Measurements from ENCODE around the gene AKT2.
A peak's percentile ranks its signal among the peaks of the same experiment; 100 is the strongest.

The AKT2 gene

DNA sequence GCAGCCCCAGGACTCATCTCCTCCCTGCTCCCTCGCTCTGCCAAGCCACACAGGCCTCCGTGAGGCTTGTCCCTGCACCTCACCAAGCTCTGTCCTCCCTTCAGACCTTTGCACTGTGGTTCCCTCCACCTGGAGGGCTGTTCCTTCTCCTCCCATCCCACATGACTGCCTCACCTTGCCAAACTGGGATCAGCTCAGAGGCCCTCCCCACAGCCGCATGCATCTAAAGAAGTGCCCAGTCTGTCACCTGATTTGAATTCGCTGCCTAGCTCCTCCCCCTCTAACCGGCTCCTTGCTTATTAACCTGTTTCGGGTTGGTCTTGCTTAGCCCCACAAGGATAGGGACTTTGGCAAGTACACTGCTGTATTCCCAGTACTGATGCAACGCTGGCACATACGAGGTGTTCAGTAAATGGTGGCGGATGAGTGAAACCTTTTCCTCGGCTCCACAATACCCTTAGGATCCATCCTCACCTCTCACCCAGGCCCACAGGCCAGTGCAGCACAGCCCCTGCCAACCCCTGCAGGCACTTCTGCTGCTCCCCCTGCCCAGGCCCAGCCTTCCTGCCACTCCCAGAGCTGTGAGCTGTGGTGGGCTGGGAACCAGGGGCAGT, 4.4 kb downstream of the AKT2 start:
- Histone ChIP-seq H3K9ac (ENCODE audit: low read length) (no peak overlapping the region), H3K27me3 (ENCODE audit: control insufficient read depth in 1 of 2, insufficient read depth in 2 of 2, low read length in 2 of 2) (no peaks in the 10 kb centered on the region), H3K4me3 (ENCODE audit: low read depth in 1 of 2, low read length in 2 of 2) (peak overlapping the region in 1 of 2 donors; percentile 37), H3K9me3 (ENCODE audit: low read length) (no peaks in the 10 kb centered on the region), H3K36me3 (ENCODE audit: insufficient read depth, low read length) (peaks cover 9% of the 10 kb centered on the region), H3K27ac (ENCODE audit: low read depth, low read length) (no peak overlapping the region), H3K4me1 (ENCODE audit: insufficient read depth, low read length) (peaks cover 66% of the 10 kb centered on the region)

- Histone ChIP-seq H3K9ac (ENCODE audit: low read length) (peak overlapping the region; percentile 58), H3K27ac (ENCODE audit: low read depth, low read length) (peak overlapping the region; percentile 56), H3K9me3 (ENCODE audit: low read length) (no peaks in the 10 kb centered on the region), H3K36me3 (ENCODE audit: insufficient read depth, low read length) (peaks cover 9% of the 10 kb centered on the region), H3K4me1 (ENCODE audit: insufficient read depth, low read length) (peaks cover 70% of the 10 kb centered on the region), H3K4me3 (ENCODE audit: low read depth in 1 of 2, low read length in 2 of 2) (peak overlapping the region in 1 of 2 donors; percentile 37), H3K27me3 (ENCODE audit: control insufficient read depth in 1 of 2, insufficient read depth in 2 of 2, low read length in 2 of 2) (no peaks in the 10 kb centered on the region)
These were observed 5.2 kb downstream of the AKT2 start for GRCh38 chr19:40279761-40280607.

DNA sequence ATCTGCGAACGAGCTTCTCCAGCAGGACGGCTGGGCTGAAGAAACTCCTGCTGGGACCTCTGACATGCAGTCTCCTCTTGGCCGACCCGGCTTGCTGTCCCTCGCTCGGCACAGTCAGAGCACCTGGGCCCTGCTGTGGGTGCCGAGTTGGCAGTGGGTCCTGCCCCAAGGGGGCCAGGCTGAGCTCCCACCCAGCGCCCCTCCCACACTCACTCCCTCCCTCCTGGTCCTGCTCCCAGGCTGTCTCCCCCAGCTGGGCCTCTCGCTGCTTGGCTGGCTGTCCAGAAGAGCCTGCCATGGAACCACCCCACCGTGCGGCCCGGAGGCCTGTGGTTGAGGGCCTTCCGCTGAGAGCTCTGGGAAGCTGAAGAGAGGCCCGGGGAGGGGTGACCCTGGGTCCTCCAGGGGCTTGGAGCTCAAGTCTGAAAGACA, 6.0 kb downstream of the AKT2 start:
- Histone ChIP-seq H3K9me3 (ENCODE audit: low read length) (no peaks in the 10 kb centered on the region), H3K27ac (ENCODE audit: low read depth, low read length) (peak overlapping the region; percentile 56), H3K9ac (ENCODE audit: low read length) (peak overlapping the region; percentile 58), H3K27me3 (ENCODE audit: control insufficient read depth in 1 of 2, insufficient read depth in 2 of 2, low read length in 2 of 2) (no peaks in the 10 kb centered on the region), H3K36me3 (ENCODE audit: insufficient read depth, low read length) (peaks cover 9% of the 10 kb centered on the region), H3K4me3 (ENCODE audit: low read depth in 1 of 2, low read length in 2 of 2) (peak overlapping the region; percentile 37 to 54), H3K4me1 (ENCODE audit: insufficient read depth, low read length) (peaks cover 77% of the 10 kb centered on the region)

DNA sequence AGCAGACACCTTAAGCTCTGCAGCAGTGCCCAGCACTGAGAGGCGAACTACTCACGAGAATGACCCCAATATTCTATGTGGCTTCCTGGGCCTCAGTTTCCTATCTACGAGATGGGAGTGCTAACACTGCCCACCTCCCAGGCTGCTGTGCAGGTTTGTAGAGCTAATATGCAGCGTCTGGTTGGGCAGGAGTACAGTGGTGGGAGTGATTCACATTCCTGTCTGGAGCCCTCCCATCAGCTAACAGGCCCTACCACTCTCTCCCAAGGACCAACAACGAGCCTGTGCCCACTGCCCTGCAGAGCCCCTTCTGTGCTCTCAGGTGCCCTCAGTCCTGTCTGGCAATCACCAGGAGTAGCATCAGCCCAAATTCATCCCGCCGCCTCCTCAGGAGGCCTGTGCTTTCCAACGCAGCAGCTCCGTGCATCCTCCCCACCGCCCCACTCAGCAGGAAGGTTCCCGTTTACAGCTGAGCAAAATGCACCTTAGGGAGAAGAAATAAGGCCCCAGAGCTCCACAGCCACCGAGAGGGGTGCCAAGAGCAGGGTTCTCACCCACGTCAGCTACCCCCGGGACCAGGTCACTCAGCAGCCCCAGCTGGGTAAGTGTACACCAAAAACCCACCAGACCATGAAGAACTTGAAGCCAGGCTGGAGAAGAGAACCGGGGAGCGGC, 6.6 kb downstream of the AKT2 start:
- Histone ChIP-seq H3K4me3 (ENCODE audit: low read depth in 1 of 2, low read length in 2 of 2) (peak overlapping the region; percentile 37 to 54), H3K9me3 (ENCODE audit: low read length) (no peaks in the 10 kb centered on the region), H3K27me3 (ENCODE audit: control insufficient read depth in 1 of 2, insufficient read depth in 2 of 2, low read length in 2 of 2) (no peaks in the 10 kb centered on the region), H3K9ac (ENCODE audit: low read length) (peak overlapping the region; percentile 58), H3K36me3 (ENCODE audit: insufficient read depth, low read length) (peaks cover 9% of the 10 kb centered on the region), H3K4me1 (ENCODE audit: insufficient read depth, low read length) (peaks cover 73% of the 10 kb centered on the region), H3K27ac (ENCODE audit: low read depth, low read length) (peak overlapping the region; percentile 56)

GRCh38 chr19:40277356-40278059, 7.6 kb downstream of the AKT2 start:
- Histone ChIP-seq H3K27me3 (ENCODE audit: control insufficient read depth in 1 of 2, insufficient read depth in 2 of 2, low read length in 2 of 2) (no peaks in the 10 kb centered on the region), H3K9me3 (ENCODE audit: low read length) (no peaks in the 10 kb centered on the region), H3K4me3 (ENCODE audit: low read depth in 1 of 2, low read length in 2 of 2) (no peak overlapping the region), H3K27ac (ENCODE audit: low read depth, low read length) (no peak overlapping the region), H3K36me3 (ENCODE audit: insufficient read depth, low read length) (peaks cover 9% of the 10 kb centered on the region), H3K9ac (ENCODE audit: low read length) (peak overlapping the region; percentile 58), H3K4me1 (ENCODE audit: insufficient read depth, low read length) (peaks cover 64% of the 10 kb centered on the region)

DNA sequence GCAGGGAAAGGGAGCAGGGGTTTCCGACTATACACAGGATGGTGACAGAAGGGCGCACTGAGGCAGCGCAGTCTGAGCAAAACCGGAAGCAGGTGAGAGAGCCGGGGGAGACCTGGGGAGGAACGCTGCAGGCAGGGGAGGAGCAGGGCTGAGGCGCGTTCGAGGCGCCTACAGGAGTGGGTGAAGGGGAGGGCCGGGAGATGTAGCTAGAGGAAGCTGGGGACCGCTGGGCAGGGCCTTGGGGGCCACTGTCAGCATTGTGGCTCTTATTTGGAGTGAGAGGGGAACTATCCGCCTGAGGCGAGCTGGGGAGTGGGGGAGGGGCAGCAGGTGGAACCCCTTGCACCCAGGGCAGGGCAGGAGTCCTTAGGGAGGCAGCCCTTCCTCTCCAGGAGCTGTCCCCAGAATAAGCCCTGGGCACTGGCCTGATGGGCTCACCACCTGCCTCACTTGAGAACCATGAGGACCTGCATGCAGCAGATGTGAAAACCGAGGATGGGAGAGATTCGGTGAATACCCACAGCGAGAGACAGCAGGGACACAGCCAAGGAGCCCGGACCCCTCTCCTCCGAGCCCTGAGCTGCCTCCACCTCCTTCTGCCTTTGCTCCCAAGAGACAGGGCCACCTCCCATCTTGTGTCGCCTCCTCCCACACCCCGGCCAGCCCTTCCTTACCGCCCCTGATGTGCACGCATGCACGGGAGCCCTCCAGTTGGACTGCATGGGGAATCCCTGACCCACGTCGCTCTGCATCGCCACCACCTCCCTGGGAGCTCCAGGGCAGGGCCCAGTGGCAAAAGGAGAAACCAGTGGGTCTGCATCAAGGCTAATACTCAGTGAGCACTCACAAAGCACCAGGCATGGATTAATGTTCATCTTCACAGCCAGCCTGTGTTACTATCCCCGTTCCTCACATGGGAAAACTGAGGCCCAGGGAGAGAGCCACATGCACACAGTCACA, 10.3 kb downstream of the AKT2 start:
- no peak overlapping the region for H3K27ac ChIP-seq (ENCODE audit: low read depth, low read length)
- H3K4me1 ChIP-seq (ENCODE audit: insufficient read depth, low read length): peaks cover 40% of the 10 kb centered on the region
- H3K9ac ChIP-seq (ENCODE audit: low read length): no peak overlapping the region
- peaks cover 16% of the 10 kb centered on the region for H3K36me3 ChIP-seq (ENCODE audit: insufficient read depth, low read length)
- no peaks in the 10 kb centered on the region for H3K9me3 ChIP-seq (ENCODE audit: low read length)
- no peaks in the 10 kb centered on the region for H3K27me3 ChIP-seq (ENCODE audit: control insufficient read depth in 1 of 2, insufficient read depth in 2 of 2, low read length in 2 of 2)
- H3K4me3 ChIP-seq (ENCODE audit: low read depth in 1 of 2, low read length in 2 of 2): no peak overlapping the region

- no peak overlapping the region for H3K9ac ChIP-seq (ENCODE audit: low read length)
- H3K27me3 ChIP-seq (ENCODE audit: control insufficient read depth in 1 of 2, insufficient read depth in 2 of 2, low read length in 2 of 2): no peaks in the 10 kb centered on the region
- H3K27ac ChIP-seq (ENCODE audit: low read depth, low read length): no peak overlapping the region
- H3K36me3 ChIP-seq (ENCODE audit: insufficient read depth, low read length): peaks cover 16% of the 10 kb centered on the region
- H3K4me3 ChIP-seq (ENCODE audit: low read depth in 1 of 2, low read length in 2 of 2): no peak overlapping the region
- H3K4me1 ChIP-seq (ENCODE audit: insufficient read depth, low read length): peaks cover 32% of the 10 kb centered on the region
- no peaks in the 10 kb centered on the region for H3K9me3 ChIP-seq (ENCODE audit: low read length)
These were observed 11.4 kb downstream of the AKT2 start for GRCh38 chr19:40273469-40274360.

DNA sequence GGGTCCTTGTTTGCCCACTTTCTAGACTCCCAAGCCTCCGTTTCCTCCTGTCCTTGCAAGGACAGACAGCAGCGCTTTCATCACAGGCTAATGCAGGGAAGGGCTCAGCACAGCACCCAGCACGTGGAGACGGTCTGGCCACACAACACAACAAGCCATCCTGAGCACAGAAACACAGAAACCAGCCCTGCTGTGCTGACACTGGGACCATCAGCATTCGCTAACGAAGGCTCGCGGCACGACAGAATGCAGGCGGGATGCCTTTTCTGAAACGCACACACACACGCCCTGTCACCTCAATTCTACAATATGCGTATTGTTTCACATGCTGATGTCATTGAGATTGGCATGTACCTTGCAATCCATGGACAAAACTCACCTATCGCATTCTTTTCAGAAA, 12.9 kb downstream of the AKT2 start:
- Histone ChIP-seq H3K4me1 (ENCODE audit: insufficient read depth, low read length) (peaks cover 31% of the 10 kb centered on the region), H3K9ac (ENCODE audit: low read length) (no peak overlapping the region)

GRCh38 chr19:40271706-40272105, 13.4 kb downstream of the AKT2 start:
- no peak overlapping the region for H3K9ac ChIP-seq (ENCODE audit: low read length)
- peaks cover 16% of the 10 kb centered on the region for H3K36me3 ChIP-seq (ENCODE audit: insufficient read depth, low read length)
- H3K9me3 ChIP-seq (ENCODE audit: low read length): no peaks in the 10 kb centered on the region
- H3K27ac ChIP-seq (ENCODE audit: low read depth, low read length): no peak overlapping the region
- no peak overlapping the region for H3K4me3 ChIP-seq (ENCODE audit: low read depth in 1 of 2, low read length in 2 of 2)
- peaks cover 36% of the 10 kb centered on the region for H3K4me1 ChIP-seq (ENCODE audit: insufficient read depth, low read length)
- H3K27me3 ChIP-seq (ENCODE audit: control insufficient read depth in 1 of 2, insufficient read depth in 2 of 2, low read length in 2 of 2): no peaks in the 10 kb centered on the region

More for the DNA sequence above, 12.9 kb downstream of the AKT2 start:
- H3K36me3 ChIP-seq (ENCODE audit: insufficient read depth, low read length): peaks cover 16% of the 10 kb centered on the region
- no peak overlapping the region for H3K4me3 ChIP-seq (ENCODE audit: low read depth in 1 of 2, low read length in 2 of 2)
- no peaks in the 10 kb centered on the region for H3K9me3 ChIP-seq (ENCODE audit: low read length)
- H3K27ac ChIP-seq (ENCODE audit: low read depth, low read length): no peak overlapping the region
- H3K27me3 ChIP-seq (ENCODE audit: control insufficient read depth in 1 of 2, insufficient read depth in 2 of 2, low read length in 2 of 2): no peaks in the 10 kb centered on the region
